A673 (cell line): ENCODE data around the gene BMP2K. TPM values are rescaled to one million over a fixed set of nuclear protein-coding genes. Genes with fewer than 3 reads are reported as not detected.

Source experiments
- BruUV-seq: library from RNA; stranded (reverse); fragments of 400-500 nt; replicated peaks from 2 replicates; lab custom pipeline; 2021; lab: Mats Ljungman, UMichigan
- CTCF ChIA-PET: fragments of 300-600 bp; sonication (Branson Sonifier 250); formaldehyde crosslinking; loops from one replicate; lab custom pipeline; 2022; ENCODE audit warnings: antibody characterized with exemption; lab: Charles Lee
- POLR2A ChIA-PET: fragments of 300-600 bp; sonication (Branson Sonifier 250); formaldehyde crosslinking; loops from one replicate; lab custom pipeline; 2022; ENCODE audit warnings: antibody characterized with exemption; ENCODE audit not compliant: low non-redundant PET; lab: Charles Lee
- DNase-seq: peaks from one replicate; pipeline ENCODE4 v3.0.0-alpha.2; 2015; ENCODE audit warnings: low spot score
- H3K27ac ChIP-seq: fragments of 200-600 bp; sonication (generic); 2 replicates; pipeline ENCODE4 v1.5.1; 2016; ENCODE audit warnings: mixed run types, low read depth, mild to moderate bottlenecking, mixed read lengths, antibody characterized with exemption, low read length; ENCODE audit not compliant: poor library complexity, severe bottlenecking
- H3K27me3 ChIP-seq: fragments of 200-600 bp; sonication (generic); replicated peaks from 2 replicates; pipeline ENCODE4 v1.6.1; 2017; ENCODE audit warnings: mixed run types, low read depth, mild to moderate bottlenecking, mixed read lengths, antibody characterized with exemption, low read length; ENCODE audit not compliant: insufficient read depth, poor library complexity
- H3K36me3 ChIP-seq: fragments of 200-600 bp; sonication (generic); 2 replicates; pipeline ENCODE4 v1.6.1; 2016; ENCODE audit warnings: mixed run types, mild to moderate bottlenecking, mixed read lengths, antibody characterized with exemption, low read length; ENCODE audit not compliant: insufficient read depth, poor library complexity, severe bottlenecking
- H3K4me1 ChIP-seq: fragments of 200-600 bp; sonication (generic); 2 replicates; pipeline ENCODE4 v1.6.1; 2017; ENCODE audit warnings: mixed run types, mild to moderate bottlenecking, mixed read lengths, antibody characterized with exemption, low read length; ENCODE audit not compliant: insufficient read depth, poor library complexity, severe bottlenecking
- H3K4me3 ChIP-seq: fragments of 200-600 bp; sonication (generic); 2 replicates; pipeline ENCODE4 v1.5.1; 2016; ENCODE audit warnings: low read depth, mixed run types, mild to moderate bottlenecking, mixed read lengths, low read length; ENCODE audit not compliant: poor library complexity, severe bottlenecking
- H3K9me3 ChIP-seq: fragments of 200-600 bp; sonication (generic); 2 replicates; pipeline ENCODE4 v1.6.1; 2016; ENCODE audit warnings: mixed run types, low read depth, mild to moderate bottlenecking, mixed read lengths, antibody characterized with exemption, low read length; ENCODE audit not compliant: poor library complexity, severe bottlenecking
- EZH2 ChIP-seq: fragments of 200-600 bp; sonication (generic); IDR thresholded peaks from 2 replicates; pipeline ENCODE4 v1.6.1; 2017; ENCODE audit warnings: borderline replicate concordance, low read depth, mild to moderate bottlenecking, mixed read lengths, antibody characterized with exemption, low read length; ENCODE audit not compliant: poor library complexity, severe bottlenecking
- intact Hi-C: fragments of 100-400 bp; cut with micrococcal nuclease; formaldehyde crosslinking; loops from one replicate; pipeline ENCODE4 v1.10.0; 2022; ENCODE audit not compliant: unreplicated experiment
- total RNA-seq: library from RNA; stranded (reverse); gene quantifications from 2 replicates; pipeline ENCODE4 v1.2.3, GENCODE V29; 2021
- TF ChIP-seq, protein P1 (sequence below): fragments of 300-800, 200-600 bp; sonication (generic); conservative IDR thresholded peaks from 2 replicates; pipeline ENCODE4 v1.5.1; 2017; ENCODE audit warnings: low read depth, mild to moderate bottlenecking, antibody characterized with exemption, low read length, moderate library complexity, mixed read lengths

BMP2K gene
- total RNA-seq, 1 experiment from 2014 or later, result 14.3 TPM

DNA sequence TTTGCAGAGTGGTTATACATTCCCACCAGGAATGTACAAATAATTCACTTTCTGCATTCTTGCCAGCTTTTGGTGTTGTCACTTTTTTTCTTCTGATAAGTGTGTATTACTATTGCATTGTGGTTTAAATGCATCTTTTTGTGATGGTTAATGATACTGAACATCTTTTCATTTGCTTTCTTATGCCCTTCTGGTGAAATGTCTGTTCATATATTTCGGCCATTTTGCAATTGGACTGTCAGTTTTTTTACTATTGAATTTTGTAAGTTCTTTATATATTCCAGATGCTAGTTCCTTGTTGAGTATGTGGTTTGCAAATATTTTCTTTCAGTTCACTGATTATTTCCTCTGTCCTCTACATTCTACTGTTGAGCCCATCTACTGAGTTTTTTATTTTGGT lies 19.4 kb upstream of the BMP2K start:
- Histone ChIP-seq H3K27me3 (no peaks in the 10 kb centered on the region), H3K4me3 (no peak overlapping the region), H3K9me3 (no peaks in the 10 kb centered on the region), H3K36me3 (no peaks in the 10 kb centered on the region), H3K27ac (no peak overlapping the region), H3K4me1 (no peaks in the 10 kb centered on the region)
- intact Hi-C loops, result no loop called here
- ChIA-PET CTCF (no interaction called here), POLR2A (no interaction called here)
- no peak for DNase-seq
- no TSS peak for BruUV-seq
- TF ChIP-seq, protein P1, sequence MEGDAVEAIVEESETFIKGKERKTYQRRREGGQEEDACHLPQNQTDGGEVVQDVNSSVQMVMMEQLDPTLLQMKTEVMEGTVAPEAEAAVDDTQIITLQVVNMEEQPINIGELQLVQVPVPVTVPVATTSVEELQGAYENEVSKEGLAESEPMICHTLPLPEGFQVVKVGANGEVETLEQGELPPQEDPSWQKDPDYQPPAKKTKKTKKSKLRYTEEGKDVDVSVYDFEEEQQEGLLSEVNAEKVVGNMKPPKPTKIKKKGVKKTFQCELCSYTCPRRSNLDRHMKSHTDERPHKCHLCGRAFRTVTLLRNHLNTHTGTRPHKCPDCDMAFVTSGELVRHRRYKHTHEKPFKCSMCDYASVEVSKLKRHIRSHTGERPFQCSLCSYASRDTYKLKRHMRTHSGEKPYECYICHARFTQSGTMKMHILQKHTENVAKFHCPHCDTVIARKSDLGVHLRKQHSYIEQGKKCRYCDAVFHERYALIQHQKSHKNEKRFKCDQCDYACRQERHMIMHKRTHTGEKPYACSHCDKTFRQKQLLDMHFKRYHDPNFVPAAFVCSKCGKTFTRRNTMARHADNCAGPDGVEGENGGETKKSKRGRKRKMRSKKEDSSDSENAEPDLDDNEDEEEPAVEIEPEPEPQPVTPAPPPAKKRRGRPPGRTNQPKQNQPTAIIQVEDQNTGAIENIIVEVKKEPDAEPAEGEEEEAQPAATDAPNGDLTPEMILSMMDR, result no peak
- no peak for TF ChIP-seq EZH2

GRCh38 chr4:78757574-78757973 lies 18.6 kb upstream of the BMP2K start:
- ChIA-PET CTCF (no interaction called here), POLR2A (no interaction called here)
- Histone ChIP-seq H3K4me3 (no peak overlapping the region), H3K27ac (no peak overlapping the region), H3K4me1 (no peaks in the 10 kb centered on the region), H3K27me3 (no peaks in the 10 kb centered on the region), H3K36me3 (no peaks in the 10 kb centered on the region), H3K9me3 (no peaks in the 10 kb centered on the region)
- BruUV-seq, result no TSS peak
- TF ChIP-seq, protein P1, result no peak
- TF ChIP-seq EZH2, result no peak
- no peak for DNase-seq
- intact Hi-C loops, result no loop called here

DNA sequence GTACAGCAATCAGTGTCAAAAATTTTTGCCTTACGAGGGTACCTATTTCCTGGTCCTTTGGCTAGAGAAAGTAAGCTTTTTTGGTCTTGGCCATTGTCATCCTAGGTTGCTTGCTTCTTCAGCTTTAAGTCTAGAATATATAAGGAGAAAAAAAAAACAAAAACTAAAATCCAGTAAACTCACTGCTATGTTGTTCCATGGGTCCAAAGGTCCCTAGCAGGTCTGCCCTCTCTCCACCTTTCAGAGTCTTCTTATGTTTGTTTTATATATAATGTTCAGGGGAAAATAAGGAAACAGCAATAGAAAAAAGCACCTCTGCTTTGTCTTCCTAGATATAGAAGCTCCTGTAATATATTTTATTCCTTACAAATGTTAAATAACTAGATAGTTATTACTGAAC lies 18.1 kb upstream of the BMP2K start:
- CTCF ChIA-PET, result no interaction called here
- POLR2A ChIA-PET, result no interaction called here
- intact Hi-C loops, result no loop called here
- BruUV-seq, result no TSS peak
- Histone ChIP-seq H3K4me3 (no peak overlapping the region), H3K9me3 (no peaks in the 10 kb centered on the region), H3K27ac (no peak overlapping the region), H3K27me3 (no peaks in the 10 kb centered on the region), H3K4me1 (no peaks in the 10 kb centered on the region), H3K36me3 (no peaks in the 10 kb centered on the region)
- no peak for DNase-seq
- no peak for TF ChIP-seq EZH2
- TF ChIP-seq, protein P1, result no peak
